AG04450 (cell line): ENCODE results near the gene RRP8. TPM values are rescaled to one million over a fixed set of nuclear protein-coding genes. Genes with fewer than 3 reads are reported as not detected.
A peak's percentile ranks its signal among the peaks of the same experiment; 100 is the strongest.

Source experiments
- CTCF ChIA-PET: fragments of 300-600, 350-600 bp; formaldehyde crosslinking; extraction: SDS; loops from one replicate; lab custom pipeline; 2022; ENCODE audit warnings: antibody characterized with exemption, inconsistent platforms; lab: Charles Lee
- POLR2A ChIA-PET: fragments of 350-600 bp; formaldehyde crosslinking; extraction: SDS; loops from one replicate; lab custom pipeline; 2021; ENCODE audit warnings: antibody characterized with exemption, inconsistent platforms; lab: Yijun Ruan, JAX
- DNase-seq: peaks from one replicate; pipeline ENCODE4 v3.0.0-alpha.2; 2011; ENCODE audit warnings: low read depth, low spot score
- H3K27ac ChIP-seq: one replicate; pipeline ENCODE4 v1.5.1; 2012; ENCODE audit warnings: low read depth, low read length, control low read depth
- H3K27me3 ChIP-seq: one replicate; pipeline ENCODE4 v1.6.0; 2012; ENCODE audit warnings: low read length; ENCODE audit not compliant: control insufficient read depth, insufficient read depth
- H3K4me3 ChIP-seq: 2 replicates; pipeline ENCODE4 v1.5.1; 2011; ENCODE audit warnings: mild to moderate bottlenecking, low read depth, low read length, control low read depth
- H3K9me3 ChIP-seq: 2 replicates; pipeline ENCODE4 v1.5.1; 2012; ENCODE audit warnings: low read length; ENCODE audit not compliant: control insufficient read depth, insufficient read depth
- polyA plus RNA-seq: library from polyadenylated mRNA; depleted of rRNA; stranded (reverse); fragments of >200 nt; gene quantifications from 2 replicates; pipeline ENCODE4 v1.2.3, GENCODE V29; 2011
- TF ChIP-seq, protein P1 (sequence below): IDR thresholded peaks from 2 replicates; pipeline ENCODE4 v1.5.1; 2011; ENCODE audit warnings: low read depth, low read length, control low read depth, inconsistent platforms

RRP8 gene
- polyA plus RNA-seq, 1 experiment: 16.3 TPM

DNA sequence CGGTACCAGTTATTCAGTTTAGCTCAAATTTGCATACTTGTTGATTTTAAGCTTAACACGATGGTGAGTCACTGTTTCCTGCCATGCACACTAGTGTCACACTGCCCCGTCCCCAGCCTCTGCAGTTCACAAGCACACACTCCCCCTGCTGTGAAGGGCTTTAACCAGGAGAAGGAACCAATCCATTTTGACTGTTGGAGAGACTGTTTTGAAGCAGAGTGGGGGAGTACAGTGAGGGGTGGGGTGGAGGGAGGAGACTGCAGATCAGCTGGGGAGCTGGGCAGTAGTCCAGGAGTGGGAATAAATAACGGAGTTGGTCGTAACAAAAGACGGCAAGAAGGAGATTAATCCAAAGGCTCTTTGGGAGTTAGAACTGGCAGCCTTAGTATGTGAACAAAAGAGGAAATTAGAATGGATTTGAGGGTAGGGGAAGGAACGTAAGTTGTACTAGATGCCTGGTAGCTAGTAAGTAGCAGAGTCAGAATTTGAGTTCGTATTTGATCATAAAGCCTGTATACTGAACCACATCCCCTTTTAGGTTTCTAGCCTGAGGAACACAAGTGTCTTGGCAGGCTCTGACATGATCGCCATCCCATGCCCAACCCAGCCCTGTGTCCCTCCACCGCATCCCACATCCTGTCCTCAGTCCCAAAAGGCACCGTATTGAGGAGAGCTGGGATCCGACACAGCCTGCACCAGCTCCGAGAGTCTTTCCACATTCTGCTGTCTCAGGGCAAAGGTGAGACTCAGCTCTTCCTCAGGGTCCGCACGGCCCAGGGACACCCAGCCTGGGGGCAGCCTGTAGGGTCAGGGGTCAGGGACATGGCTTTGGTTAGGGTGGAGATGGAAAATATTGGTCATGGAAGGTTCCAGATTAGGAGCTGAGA lies 14.9 kb upstream of the RRP8 start:
- TF ChIP-seq, protein P1, sequence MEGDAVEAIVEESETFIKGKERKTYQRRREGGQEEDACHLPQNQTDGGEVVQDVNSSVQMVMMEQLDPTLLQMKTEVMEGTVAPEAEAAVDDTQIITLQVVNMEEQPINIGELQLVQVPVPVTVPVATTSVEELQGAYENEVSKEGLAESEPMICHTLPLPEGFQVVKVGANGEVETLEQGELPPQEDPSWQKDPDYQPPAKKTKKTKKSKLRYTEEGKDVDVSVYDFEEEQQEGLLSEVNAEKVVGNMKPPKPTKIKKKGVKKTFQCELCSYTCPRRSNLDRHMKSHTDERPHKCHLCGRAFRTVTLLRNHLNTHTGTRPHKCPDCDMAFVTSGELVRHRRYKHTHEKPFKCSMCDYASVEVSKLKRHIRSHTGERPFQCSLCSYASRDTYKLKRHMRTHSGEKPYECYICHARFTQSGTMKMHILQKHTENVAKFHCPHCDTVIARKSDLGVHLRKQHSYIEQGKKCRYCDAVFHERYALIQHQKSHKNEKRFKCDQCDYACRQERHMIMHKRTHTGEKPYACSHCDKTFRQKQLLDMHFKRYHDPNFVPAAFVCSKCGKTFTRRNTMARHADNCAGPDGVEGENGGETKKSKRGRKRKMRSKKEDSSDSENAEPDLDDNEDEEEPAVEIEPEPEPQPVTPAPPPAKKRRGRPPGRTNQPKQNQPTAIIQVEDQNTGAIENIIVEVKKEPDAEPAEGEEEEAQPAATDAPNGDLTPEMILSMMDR: peak; percentile 19; the same call in 1 of the 2 replicates
- CTCF ChIA-PET: interaction anchor here (0.8 to 3.4 kb wide), 13 partner anchors 10 to 239 kb away, joined by 3 to 44 read pairs (median 5); partner anchors contain the start of gene MRPL17
- POLR2A ChIA-PET: interaction anchor here (0.5 to 1.8 kb wide), 6 partner anchors 10 to 290 kb away, joined by 4 to 12 read pairs (median 8); partner anchors contain the start of genes ILK, MRPL17 and RRP8
- peak; percentile 59 for DNase-seq
- Histone ChIP-seq H3K27ac (peak overlapping the region; percentile 73), H3K9me3 (no peaks in the 10 kb centered on the region; the same call in 1 of the 2 replicates), H3K27me3 (peaks cover 2% of the 10 kb centered on the region), H3K4me3 (peak overlapping the region; percentile 93)

DNA sequence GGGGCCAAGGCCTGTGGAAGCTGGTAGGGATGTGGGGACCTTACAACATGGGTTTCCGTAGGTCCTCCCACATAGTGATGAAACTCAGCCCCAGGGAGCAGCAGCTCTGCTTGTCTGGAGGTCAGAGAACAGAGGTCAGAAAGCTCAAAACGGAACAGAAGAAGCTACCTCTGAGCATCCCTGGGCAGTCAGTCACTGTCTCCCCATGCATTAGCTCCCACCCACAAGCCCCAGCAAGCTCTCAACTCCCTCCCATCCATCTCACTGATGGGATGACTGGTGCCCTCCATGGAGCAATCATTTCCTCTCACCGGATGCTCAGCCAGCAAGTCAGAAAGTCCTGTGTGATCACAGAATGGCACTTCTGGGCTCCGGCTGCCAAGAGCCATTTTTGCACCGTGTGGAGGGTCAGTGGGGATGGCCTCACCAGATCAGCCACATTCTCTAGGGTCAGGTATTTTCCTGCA lies 13.9 kb upstream of the RRP8 start:
- Histone ChIP-seq H3K27ac (no peak overlapping the region), H3K9me3 (no peaks in the 10 kb centered on the region; the same call in 1 of the 2 replicates), H3K4me3 (peak overlapping the region; percentile 93), H3K27me3 (peaks cover 2% of the 10 kb centered on the region)
- ChIA-PET POLR2A (interaction anchor here (0.7 kb wide), 1 partner anchor 66 kb away, joined by 4 read pairs; the partner anchor contains the start of gene MRPL17), CTCF (interaction anchor here (0.9 to 3.4 kb wide), 8 partner anchors 9 to 238 kb away, joined by 3 to 44 read pairs (median 12); partner anchors contain the start of gene MRPL17)
- no peak for DNase-seq
- TF ChIP-seq, protein P1: no peak

DNA sequence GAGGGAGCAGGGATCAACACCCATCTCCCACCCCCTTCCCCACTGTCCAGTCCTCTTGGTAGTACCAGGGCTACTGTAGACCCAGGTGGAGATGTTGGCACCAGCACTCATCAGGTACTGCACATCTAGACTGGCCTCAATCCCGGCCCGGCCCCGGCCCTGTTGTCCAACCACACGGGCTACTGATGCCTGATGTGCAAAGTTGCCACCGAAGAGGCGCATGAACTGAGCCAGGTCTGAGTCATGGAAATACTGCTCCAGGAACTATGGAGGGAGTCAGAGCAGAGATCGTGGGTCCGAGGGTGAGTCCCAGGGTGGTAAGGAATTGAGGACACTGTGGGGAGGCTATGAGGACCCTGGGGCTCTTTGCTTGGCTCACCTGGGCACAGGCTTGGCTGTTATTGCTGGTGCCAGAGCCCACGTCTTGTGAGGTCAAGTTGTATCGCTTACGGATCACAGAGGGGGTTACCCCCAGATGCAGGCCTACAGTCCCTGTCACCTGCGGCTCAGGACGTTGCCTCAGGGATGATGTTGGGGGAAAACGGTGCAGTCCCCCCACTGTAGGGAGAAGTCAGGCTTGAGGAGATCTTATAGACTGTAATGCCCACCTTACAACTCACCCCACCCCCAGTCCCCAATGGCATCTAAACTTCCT lies 13.3 kb upstream of the RRP8 start:
- no peak for DNase-seq
- ChIA-PET POLR2A (no interaction called here), CTCF (interaction anchor here (1.1 to 3.4 kb wide), 2 partner anchors 67 kb away, joined by 7 to 44 read pairs; partner anchors contain the start of gene MRPL17)
- no peaks in the 10 kb centered on the region; the same call in 1 of the 2 replicates for H3K9me3 ChIP-seq
- no peak overlapping the region for H3K4me3 ChIP-seq
- peaks cover 2% of the 10 kb centered on the region for H3K27me3 ChIP-seq
- no peak overlapping the region for H3K27ac ChIP-seq
- TF ChIP-seq, protein P1: no peak

DNA sequence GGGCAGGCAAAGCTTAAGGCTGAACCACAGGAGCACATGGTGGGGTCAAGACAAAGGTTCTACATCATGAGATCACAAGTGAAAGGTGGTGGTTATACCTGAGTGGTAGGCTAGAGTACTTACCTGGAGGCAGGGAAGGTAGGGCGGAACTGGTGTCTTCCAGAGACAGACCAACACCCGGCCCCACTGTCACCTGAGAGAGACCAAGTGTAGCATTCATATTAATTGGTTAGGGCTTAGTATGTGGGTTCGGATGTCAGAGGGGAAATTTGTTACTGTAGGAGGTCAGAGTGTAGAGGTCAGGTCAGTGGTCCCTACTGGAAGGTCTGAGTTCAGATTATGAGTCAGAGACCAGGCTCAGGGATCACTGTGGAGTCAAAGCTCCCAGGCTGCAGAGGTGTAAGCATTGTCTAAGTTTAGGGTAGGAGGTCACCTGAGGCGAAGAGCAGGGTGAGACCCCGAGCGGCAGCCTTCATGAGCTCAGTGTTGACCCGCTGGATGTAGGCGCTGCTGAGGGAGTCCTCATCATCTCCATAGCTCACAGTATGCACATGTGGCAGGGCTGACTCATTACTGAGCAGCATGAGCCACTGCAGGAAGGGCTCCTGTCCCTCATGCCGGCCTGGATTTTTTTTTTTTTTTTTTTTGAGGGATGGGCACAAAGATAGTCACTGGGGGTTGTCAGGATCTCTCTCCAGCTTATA lies 12.6 kb upstream of the RRP8 start:
- Histone ChIP-seq H3K4me3 (no peak overlapping the region), H3K9me3 (no peaks in the 10 kb centered on the region; the same call in 1 of the 2 replicates), H3K27ac (no peak overlapping the region), H3K27me3 (no peaks in the 10 kb centered on the region)
- CTCF ChIA-PET: interaction anchor here (1.1 kb wide), 1 partner anchor 68 kb away, joined by 7 read pairs; the partner anchor contains the start of gene MRPL17
- TF ChIP-seq, protein P1: no peak
- DNase-seq: no peak
- POLR2A ChIA-PET: no interaction called here
